Activated T-helper 1 cell treated with anti-CD3 and anti-CD28 coated beads, Interleukin-2, amount 50 U/mL, for 16 hours (primary cell): ENCODE measurements around the gene SCFD2.
"Not testable (repeated sequence)": the region's sequence is repeated elsewhere in the genome, so short reads cannot be mapped to it uniquely, and the experiment has no call there.

Source experiments
- DNase-seq, 2 donors: peaks; one replicate each; pipeline ENCODE4 v3.0.0-alpha.2; 2020; ENCODE audit warnings: low read depth in 1 of 2, low spot score in 1 of 2

The SCFD2 gene

GRCh38 chr4:53346392-53346791 is 19.5 kb downstream of the SCFD2 start:
- DNase-seq = not testable (repeated sequence)

GRCh38 chr4:53340145-53340544 is 25.7 kb downstream of the SCFD2 start:
- not testable (repeated sequence) for DNase-seq

- DNase-seq = not testable (repeated sequence)
Measured at GRCh38 chr4:53334916-53335315, 30.9 kb downstream of the SCFD2 start.

GRCh38 chr4:53326535-53326934 is 39.3 kb downstream of the SCFD2 start:
- no peak for DNase-seq

- DNase-seq = no peak
Measured at GRCh38 chr4:53322696-53323095, 43.2 kb downstream of the SCFD2 start.

GRCh38 chr4:53321984-53322289 is 43.9 kb downstream of the SCFD2 start:
- DNase-seq = no peak

GRCh38 chr4:53321151-53321983 is 44.5 kb downstream of the SCFD2 start:
- no peak for DNase-seq

GRCh38 chr4:53315300-53315699 is 50.6 kb downstream of the SCFD2 start:
- DNase-seq = no peak

GRCh38 chr4:53314252-53314651 is 51.6 kb downstream of the SCFD2 start:
- DNase-seq = no peak

GRCh38 chr4:53313510-53313909 is 52.4 kb downstream of the SCFD2 start:
- no peak for DNase-seq

- no peak for DNase-seq
Measured at GRCh38 chr4:53309321-53310040, 56.4 kb downstream of the SCFD2 start.

- DNase-seq = no peak
Measured at GRCh38 chr4:53307819-53308780, 57.8 kb downstream of the SCFD2 start.

GRCh38 chr4:53307210-53307609 is 58.7 kb downstream of the SCFD2 start:
- no peak for DNase-seq

- DNase-seq = no peak
Measured at GRCh38 chr4:53306729-53307128, 59.1 kb downstream of the SCFD2 start.

- DNase-seq = not testable (repeated sequence)
Measured at GRCh38 chr4:53292209-53292608, 73.7 kb downstream of the SCFD2 start.

- no peak for DNase-seq
Measured at GRCh38 chr4:53281438-53281837, 84.4 kb downstream of the SCFD2 start.

GRCh38 chr4:53280846-53281245 is 85.0 kb downstream of the SCFD2 start:
- DNase-seq = no peak

- no peak for DNase-seq
Measured at GRCh38 chr4:53274609-53275268, 91.1 kb downstream of the SCFD2 start.

GRCh38 chr4:53273726-53274125 is 92.1 kb downstream of the SCFD2 start:
- DNase-seq = no peak

GRCh38 chr4:53267026-53267425 is 98.8 kb downstream of the SCFD2 start:
- no peak for DNase-seq

- DNase-seq = not testable (repeated sequence)
Measured at GRCh38 chr4:53255986-53256385, 109.9 kb downstream of the SCFD2 start.
